Measurements from ENCODE around the gene UNKL.
A peak's percentile ranks its signal among the peaks of the same experiment; 100 is the strongest.

The UNKL gene

DNA sequence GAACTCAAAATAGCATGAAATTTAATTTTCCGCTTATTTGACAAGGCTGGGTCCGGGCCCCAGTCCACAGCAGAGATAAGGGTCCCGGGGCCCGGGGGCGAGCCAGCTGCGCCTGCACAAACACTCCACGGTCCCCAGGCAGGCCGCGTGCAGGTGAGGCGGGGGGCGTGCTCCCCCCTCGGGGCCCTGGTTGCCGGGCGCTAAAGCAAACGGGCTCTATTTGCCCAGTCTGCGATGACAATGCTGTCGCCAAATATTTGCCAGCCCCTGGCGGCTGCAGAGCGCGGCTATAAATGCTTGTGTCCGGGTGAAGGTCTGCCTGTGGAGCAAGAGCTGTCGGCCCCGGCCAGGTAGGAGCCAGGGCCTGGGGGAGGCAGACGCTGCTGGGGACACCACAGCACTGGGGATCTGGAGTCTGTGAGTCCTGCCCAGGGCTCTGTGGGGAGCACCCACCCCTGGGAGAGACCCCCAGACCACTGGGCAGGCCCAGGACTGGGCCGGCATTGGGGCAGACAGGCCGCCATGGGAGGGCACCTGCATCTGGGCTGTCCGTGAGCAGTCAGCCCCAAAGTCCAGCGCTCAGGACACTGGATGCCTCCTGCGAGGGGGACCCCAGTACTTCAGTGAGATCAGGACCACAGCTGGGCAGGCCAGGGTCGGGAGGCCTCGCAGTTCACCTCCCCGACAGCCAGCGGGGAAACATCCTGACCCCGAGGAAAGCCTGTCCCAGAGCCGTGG is 16.4 kb upstream of the UNKL start, which contains the start of gene PERCC1:
Gene PERCC1, plus strand, starts transcription at position 320 of the 738 bp plus-strand sequence. CDS start 1,516 bp downstream, outside the sequence.
- DNase-seq: no peak

DNA sequence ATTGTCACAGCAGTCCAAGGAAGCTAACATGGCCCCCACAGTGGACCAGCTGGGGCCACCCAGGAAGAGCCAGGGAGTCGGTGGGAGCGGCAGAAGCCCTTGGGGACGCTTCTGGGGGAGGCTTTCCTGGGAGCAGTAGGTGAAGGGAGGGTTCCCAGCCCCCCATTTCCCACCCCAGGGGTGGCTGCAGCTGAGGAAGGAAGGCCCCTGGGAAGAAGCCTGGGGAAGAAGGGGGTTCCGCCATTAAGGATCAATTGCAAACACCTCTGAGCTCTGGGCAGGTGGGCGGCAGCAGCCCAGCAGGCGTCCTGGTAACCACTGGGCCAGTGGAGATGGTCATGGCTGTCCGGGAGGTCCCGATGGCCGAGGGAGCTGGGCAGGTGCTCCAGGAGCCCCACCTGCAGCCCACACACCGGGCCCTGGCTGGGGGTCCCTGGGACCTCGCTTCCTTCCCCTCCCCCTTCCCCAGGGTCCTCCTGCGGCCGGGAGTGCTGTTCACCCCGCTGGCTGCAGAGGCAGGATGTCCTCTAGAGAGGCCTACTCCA is 15.8 kb upstream of the UNKL start:
- DNase-seq: no peak

DNA sequence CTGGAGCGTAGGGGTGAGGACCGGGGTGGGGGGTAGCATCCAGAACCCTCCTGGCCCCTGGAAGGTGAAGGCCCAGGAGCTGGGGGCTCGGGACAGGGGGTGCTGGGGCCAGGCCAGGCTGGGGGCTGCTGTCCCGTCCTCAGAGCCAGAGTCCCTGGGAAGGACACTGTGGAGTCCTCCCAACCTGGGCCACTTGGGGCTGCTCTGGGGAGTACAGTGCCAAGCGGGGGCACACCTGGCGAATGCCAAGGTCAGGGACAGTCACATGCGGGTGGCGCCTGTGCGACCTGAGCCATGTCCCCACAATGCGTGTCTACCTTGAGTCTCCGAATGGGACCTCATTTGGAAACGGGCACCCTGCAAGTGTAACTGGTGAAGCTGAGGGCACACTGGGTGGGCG is 15.1 kb upstream of the UNKL start:
- DNase-seq: no peak

DNA sequence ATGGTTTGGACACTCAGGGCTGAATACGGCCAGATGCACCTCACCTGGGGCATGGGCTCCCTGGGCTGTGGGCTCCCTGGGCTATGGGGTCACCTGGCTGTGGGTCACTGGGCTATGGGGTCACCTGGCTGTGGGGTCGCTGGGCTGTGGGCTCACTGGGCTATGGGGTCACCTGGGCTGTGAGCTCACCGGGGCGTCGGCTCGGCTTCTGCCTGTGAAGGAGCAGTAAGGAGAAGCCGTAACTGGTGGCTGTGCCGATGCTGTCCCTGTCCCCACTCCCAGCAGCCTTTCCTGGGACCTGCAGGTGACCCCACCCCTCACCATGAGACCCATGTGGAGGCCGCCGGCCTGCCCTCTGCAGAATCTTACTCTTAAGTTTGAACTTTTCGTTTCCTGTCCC is 14.5 kb upstream of the UNKL start:
- DNase-seq: no peak

DNA sequence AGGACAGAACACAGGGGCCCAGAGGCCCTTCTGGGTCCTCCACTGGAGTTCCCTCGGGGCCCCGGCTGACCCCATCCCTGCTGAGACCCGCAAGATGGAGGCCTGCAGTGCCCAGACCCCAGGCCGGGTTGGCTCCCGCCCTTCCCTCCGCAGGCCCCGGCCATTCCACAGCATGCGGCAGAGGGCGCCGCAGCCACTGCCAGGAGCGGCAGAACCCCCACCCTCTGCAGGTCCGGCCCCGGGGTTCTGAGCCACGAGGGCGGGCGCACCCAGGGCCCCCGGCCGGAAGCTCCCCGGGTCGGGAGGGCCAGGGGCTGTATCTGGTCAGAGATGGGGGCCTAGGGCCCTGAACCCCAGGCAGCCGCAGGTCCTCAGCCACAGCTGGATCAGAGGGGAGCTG is 14.0 kb upstream of the UNKL start:
- peak; percentile 50 for DNase-seq

DNA sequence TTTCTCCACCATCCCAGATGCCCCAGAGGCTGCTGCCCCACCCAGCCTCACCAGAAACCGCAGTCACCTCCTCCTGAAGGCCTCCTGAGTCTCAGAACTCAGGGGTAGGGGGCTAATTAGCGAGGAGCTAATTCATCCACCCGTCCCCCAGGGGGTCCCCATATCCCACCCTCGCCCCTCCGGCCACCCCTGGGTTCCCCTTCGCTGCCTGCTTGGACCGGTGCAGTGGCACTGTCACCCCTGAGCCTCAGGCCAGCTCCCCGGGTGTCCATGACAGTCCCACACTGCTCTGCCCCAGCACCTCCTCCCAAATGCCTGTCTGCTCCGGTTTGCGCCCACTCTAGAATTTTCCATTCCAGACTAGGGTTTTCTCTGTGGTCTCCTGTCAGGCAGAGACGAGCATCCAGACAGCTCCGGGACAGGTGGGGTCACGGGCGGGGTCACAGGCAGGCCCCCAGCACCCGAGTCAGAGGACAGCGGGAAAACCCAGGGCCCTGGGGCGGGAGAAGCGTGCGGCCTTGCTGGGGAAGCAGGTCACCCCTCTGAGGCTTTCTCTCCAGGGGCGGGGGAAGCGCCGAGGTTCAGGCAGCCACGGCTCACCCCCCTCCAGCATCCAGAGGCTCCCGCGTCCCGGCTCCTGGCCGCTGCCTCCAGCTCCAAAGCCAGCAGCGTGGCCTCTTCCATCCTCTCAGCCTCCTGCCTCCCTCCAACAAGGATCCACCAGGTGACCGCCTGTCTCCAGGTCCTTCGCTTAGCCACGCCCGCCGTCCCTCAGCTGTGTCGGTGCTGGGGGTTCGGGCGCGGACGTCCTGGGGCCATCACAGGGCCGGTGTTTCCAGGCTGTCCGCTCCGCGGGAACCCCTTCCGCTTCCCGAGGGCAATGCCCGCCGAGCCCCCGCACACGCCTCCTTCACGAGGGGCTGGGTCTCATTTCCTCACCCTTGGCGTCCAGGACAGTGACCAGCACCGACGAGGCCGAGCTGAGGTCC is 13.3 kb upstream of the UNKL start:
- DNase-seq: no peak

DNA sequence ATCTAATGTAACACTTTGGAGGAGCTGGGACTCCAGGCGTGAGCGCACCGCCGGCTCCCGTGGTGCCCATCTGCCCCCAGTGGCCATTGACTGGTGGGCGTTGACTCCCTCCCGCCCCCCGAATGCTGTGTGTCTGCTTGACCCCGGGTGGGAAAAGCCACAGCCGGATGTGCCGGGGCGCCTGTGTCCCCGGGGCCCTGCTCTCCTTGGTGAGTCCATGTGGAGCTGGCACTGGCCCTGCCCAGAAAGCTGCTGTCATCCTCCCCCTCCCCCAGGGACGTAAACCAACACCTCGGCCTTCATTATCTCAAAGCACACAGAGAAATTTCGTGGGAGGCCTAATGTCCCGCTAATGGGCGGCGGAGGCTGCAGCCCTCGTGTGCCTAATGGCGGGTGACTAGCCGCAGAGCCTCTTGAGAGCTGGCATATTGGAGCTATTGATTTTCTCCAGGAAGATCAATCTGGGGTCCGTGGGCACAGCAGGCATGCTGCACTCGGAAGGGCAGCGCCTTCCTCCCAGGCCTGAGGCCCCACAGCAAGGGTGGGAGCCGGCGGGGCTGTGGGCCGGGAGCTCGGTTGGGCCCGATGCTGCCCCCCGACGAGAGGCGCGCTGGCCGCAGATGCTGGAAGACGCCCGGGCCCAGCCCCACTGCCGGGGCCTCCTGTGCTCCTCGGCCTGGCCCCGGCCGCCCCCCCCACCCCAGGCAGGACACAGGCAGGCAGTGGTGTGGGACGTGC is 12.4 kb upstream of the UNKL start:
- DNase-seq: no peak

DNA sequence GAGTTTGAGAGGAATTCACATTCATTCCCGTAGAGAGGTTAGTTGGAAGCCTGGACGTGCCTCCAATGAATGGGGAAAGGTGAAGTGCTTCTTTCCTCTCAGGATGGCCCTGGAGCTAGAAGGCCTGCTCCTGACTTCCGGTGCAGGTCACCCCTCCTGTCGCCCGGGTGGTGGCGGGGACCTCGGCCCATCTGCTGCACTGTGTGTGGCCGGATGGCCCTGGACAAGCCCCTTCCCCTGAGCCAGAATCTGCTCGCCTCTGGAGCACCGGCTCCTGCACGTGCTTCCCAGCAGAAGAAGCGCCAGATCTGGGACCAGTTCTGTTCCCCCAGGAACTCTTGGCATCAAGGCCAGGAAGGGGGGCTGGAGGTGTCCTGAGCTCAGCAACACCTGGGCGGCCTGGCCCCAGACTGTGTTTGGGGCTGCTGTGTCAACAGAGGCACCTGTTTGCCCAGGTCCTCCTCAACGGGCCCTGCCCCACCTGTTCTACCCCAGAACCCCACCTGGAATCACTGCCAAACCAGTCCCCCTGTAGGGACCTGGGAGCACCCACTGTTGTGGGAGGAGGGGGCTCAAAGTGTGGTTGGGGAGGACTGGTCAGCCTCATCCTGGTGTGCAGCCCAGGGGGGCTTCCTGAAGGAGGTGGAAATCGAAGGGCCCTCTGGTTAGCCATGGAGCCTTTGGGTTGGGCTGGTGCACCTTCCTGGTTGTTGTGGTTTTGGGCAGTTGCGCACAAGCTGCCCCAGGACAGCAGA is 11.3 kb upstream of the UNKL start:
- DNase-seq: no peak

DNA sequence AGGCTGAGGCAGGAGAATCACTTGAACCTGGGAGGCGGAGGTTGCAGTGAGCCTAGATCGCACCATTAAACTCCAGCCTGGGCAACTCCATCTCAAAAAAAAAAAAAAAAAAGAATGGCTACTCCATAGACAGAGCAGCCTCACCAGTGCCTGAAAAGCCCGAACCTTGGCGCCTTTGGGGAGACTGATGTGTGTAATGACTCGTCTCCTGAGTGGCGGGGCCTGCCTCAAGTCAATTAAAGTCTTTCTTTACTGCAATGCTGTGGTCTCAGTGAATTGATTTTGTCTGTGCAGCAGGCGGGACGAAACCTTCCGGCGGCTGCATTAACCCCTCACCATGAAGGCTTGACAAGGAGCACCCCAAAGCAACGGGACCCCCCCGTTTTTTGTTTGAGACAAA is 9.5 kb upstream of the UNKL start:
- DNase-seq: no peak

DNA sequence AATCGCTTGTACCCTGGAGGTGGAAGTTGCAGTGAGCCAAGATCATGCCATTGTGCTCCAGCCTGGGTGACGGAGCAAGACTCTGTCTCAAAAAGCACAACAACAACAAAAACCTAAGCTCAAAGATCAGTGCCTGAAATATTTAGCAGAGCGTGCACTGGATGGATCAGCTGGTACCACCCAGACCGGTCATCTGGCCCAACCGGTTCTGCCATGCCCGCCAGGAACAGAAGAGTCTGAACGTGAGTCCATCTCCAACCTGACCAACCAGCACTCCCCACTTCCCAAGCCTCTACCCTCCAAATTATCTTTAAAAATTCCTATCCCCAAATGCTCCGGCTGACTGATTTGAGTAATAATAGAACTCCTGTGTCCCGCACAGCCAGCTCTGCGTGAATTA is 7.6 kb upstream of the UNKL start:
- DNase-seq: no peak

DNA sequence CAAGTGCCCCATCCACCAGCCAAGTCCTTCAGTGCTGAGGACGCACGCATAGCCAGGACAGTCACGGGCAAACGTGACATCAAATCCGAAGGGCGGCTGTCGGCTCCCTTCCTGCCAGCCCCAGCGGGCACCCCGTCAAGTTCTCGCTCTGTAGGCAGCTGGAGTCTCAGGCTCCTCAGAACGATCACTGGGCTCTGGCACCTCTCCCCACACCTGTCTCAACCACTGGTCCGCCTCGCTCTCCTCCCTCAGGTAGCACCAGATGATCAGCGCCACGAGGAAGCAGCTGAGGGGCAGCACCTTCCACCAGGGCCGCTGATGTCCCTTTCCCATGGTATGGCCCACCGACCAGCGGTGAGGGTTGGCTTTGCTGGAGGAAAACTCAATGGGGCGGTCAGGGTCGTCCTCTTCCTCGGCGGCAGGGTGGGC is 5.6 kb upstream of the UNKL start:
- peak; percentile 10 for DNase-seq

DNA sequence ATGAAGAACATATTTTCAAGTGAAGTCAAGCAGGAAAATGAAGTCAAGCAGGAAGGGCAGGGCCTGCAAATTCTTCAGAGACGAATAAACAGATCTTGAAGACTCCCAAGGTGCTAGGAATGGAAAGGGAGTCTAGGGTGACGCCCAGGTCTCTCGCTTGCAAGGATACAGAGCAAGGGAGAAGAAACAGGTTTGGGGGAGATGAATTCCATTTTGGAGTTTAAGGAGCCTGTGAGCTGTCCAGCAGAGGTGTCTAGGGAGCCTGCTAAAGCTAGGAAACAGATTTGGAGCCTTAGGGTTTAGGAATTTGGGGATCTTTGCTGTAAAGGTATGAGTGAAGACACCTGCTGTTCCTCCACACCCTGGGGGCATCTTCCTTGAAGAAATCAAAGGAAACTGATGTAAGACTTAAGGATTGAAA is 2.0 kb upstream of the UNKL start:
- DNase-seq: no peak

DNA sequence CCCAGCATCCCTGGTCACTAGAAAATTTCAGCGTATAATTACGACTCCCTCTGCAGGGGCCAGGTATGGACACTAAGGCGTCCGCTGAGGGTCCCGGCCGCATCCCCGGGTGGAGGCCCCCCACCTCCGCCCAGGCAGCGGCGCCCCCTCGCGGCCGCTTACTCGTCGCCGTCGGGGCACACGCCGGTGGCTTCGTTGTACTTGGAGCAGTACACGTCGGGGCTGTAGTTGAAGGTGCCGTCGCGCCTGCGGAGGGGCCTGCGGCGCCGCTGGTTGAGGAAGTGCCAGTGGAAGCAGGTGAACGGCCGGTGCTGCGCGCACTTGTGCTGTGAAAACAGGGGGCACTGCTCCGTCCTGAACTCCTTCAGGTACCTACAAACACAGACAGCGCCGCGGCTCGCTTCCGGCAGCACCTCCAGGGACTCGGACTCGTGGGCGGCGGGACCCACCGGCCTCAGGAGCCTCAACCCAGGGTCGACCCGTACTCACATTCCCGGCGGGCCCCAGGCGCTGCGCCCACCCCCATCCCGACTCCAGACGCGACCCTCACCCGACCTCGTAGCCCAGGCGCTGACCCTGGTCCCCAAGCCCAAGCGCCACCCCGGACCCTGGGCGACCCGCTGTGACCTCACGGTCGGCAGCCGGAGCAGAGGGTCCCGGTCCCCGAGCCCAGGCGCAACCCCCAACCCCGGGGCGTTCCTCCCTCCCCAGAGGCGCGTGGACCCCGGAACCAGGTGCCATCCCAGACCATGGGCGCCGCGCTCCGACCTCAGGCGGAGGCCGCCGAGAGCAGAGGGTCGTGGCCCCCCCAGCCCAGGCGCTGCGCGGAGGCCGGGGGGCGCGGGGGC is 596 bp downstream of the UNKL start:
- DNase-seq: peak; percentile 72

DNA sequence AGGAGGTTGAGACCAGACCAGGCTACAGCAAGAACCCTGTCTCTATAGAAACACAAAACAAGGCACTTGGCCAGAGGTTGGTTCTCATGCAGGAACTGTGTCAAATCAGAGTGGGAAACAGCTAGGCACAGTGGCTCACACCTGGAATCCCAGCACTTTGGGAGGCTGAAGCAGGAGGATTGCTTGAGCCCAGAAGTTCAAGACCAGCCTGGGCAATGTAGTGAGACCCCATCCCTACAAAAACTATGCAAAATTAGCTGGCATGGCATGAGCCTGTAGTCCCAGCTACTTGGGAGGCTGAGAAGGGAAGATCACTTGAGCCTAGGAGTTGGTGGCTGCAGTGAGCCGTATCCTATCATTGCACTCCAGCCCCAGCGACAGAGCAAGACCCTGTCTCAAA is 1.7 kb downstream of the UNKL start:
- no peak for DNase-seq

DNA sequence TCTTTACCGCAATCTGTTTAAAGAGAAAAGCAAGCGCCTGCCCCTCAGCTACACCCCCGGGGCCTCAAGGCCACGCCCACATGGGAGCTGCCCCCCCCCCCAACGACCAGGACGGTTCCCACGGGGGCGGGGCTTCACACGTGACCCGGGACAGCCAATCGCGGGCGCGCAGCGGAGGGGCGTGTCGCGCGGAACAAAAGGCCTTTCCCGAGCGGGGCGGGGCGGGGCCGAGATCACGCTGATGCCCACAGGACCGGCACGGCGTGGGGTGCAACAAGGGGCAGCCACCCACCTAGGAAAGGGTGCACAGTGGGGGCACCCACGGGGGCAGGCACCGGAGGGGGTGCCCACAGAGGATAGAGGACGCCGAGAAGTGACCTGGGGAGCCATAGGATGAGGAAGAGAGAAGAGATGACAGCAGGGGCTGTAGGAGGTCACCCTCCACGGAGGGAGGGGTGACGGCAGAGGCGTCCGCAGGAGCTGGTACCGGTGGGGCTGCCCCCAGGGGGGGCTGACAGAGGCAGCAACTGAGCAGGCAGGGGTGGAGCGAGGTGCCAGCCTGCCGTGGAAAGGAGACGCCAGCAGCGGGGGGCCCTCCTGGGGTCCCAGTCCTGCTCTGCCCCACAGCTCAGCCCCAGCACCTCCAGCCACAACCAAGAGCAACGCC is 6.2 kb downstream of the UNKL start:
- peak; percentile 97 for DNase-seq

DNA sequence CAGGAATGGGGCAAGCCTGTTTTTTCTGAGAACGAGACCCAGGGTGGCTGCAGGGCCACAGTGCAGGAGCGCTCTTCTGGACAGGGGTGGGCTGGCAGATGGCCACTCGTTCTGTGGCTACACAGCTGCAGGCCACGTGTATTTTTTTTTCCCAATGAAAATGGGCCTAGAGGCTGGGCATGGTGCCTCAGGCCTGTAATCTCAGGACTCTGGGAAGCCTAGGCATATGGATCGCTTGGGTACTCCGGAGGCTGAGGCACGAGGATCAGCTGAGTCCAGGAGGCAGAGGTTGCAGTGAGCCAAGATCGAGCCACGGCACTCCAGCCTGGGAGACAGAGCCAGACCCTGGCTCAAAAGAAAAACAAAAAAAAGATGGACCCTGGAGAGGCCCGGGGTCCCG is 6.8 kb downstream of the UNKL start:
- DNase-seq: no peak

DNA sequence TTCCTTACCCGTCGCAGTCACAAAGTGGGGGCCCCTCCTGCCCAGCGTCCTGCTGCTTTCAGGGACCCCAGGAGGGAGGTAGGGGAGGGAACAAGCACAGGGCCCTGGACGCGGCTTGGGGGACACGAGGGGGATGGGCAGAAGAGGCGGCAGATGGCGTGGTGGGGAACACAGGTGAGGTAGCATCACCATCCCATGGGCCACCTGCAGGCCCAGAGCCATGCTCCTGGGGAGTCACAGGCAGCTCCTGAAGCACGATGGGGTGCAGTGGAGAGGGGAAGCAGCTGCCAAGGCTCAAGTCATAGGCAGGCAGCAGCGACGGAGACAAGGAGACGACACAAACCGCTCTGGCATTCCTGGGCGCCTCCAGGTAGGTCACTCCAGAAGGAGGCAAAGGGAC is 10.8 kb downstream of the UNKL start:
- no peak for DNase-seq

DNA sequence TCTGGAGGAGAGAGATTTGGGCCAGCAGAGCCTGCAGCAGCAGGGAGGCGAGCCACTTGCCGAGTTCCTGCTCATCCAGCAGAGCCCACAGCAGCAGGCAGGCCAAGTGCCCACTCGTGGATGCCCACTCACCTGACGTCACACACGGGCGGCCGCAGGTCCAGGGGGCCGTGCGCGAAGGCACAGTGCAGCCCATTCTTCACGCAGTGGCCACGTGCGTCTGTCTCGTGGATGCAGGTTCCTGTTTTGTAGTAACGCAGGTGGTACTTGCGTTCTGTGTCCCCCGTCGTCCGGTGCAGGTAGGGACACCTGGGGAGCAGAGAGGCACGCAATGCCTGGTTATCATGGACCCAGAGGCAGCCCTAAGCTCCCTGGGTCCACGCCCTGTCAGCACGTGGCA is 11.5 kb downstream of the UNKL start:
- no peak for DNase-seq

DNA sequence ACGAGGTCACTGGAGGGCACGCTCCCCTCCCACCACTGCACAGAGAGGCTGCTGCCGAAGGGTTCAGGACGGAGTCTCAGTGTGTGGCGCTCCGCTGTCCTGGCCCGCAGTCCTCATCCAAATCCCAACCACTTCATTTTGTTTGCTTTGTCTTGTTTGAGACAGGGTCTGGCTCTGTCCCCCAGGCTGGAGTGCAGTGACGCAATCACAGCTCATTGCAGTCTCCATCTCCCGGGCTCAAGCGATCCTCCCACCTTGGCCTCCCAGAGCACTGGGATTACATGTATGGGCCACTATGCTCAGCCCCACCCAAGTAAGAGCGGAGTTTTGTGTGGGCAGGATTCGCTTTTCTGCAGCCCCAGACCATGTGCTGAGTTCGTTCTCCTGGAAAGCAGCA is 12.7 kb downstream of the UNKL start:
- no peak for DNase-seq

DNA sequence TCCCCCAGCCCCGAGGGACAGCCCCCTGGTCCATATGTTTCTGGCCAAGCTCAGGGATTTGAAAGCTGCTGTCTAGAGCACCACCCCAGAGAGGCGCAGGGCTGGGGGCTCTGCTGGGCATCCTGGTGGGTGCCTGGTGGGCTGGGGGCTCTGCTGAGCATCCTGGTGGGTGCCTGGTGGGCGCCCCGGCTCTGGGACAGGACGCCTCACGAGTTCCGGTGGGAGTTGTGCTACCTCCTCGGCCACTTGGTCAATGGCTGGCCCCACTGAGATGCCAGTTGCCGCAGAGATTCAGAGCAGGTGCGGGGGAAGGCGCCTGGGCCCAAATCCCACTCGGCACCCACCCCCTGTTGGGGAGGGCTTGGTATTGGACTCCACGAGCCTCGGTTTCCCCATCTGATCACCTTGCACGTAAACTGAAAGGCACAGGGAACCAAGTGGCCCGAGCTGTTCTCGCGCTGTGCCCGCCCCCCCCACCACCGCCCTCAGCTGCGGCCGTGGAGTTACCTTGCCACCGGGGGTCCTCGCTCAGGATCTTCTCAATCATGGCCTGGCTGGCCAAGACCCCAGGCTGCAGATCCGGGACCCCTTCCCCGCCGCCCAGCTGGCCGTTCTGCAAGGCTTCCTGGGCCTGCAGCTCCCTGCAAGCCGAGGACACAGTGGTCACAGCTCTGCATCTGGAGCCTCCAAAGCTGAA is 13.3 kb downstream of the UNKL start:
- DNase-seq: no peak
